Stimulated activated naive CD8-positive, alpha-beta T cell treated with anti-CD3 and anti-CD28 coated beads, Interleukin-15, Interleukin-2, amounts not matched to agents 100 ng/mL and 50 ng/mL, for 24 hours (primary cell): ENCODE results near the gene CCDC6.
A peak's percentile ranks its signal among the peaks of the same experiment; 100 is the strongest.
"Not testable (repeated sequence)": the region's sequence is repeated elsewhere in the genome, so short reads cannot be mapped to it uniquely, and the experiment has no call there.

Experiments used
- H3K27ac Mint-ChIP-seq: one replicate; pipeline ENCODE4 v1.8.0; 2021; ENCODE audit warnings: mild to moderate bottlenecking, mixed read lengths
- H3K27me3 Mint-ChIP-seq: one replicate; pipeline ENCODE4 v1.8.0; 2021; ENCODE audit warnings: mixed read lengths
- H3K36me3 Mint-ChIP-seq: one replicate; pipeline ENCODE4 v1.8.0; 2021; ENCODE audit warnings: low read depth, mixed read lengths
- H3K4me1 Mint-ChIP-seq: one replicate; pipeline ENCODE4 v1.8.0; 2021; ENCODE audit warnings: low read depth, mixed read lengths
- H3K4me3 Mint-ChIP-seq: one replicate; pipeline ENCODE4 v1.8.0; 2021; ENCODE audit warnings: mild to moderate bottlenecking, mixed read lengths
- H3K9me3 Mint-ChIP-seq: one replicate; pipeline ENCODE4 v1.8.0; 2021; ENCODE audit warnings: mixed read lengths

The CCDC6 gene

DNA sequence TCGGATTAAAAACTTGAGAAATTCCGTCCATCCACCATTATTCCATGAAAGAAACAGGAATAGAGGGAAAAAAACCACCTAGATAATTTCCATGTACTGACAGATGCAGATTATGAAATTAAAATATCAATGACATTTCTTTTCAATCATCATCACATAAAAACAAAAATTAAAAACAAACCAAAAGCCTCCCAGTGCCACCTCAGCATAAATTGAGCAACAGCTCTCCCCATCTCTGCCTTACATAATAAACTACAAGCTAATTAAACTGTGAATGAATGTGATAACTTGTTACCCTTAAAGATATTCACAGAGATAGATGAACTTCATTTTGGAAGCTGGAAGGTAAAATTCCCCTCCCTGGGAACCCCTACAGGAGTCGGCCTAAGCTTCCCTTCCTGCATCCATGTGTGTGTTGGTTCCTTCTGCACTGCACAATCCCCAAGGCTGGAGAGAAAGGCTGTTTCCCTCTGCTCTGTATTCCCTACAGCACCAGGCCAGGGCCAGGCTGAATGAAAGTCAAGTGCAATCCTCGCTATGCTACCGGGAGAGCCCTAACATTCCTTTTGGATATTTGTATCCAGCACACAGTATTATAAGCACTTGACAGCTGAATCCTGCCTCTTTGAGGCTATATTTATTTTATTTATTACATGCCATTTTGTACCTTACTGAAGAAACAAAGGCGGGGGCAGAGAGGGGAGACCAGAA is 8.1 kb downstream of the CCDC6 start:
- no peaks in the 10 kb centered on the region for H3K9me3 Mint-ChIP-seq
- H3K36me3 Mint-ChIP-seq = peaks cover 69% of the 10 kb centered on the region
- peak overlapping the region; percentile 1 for H3K27ac Mint-ChIP-seq
- no peak overlapping the region for H3K4me3 Mint-ChIP-seq
- no peaks in the 10 kb centered on the region for H3K27me3 Mint-ChIP-seq
- H3K4me1 Mint-ChIP-seq = peaks cover 79% of the 10 kb centered on the region

DNA sequence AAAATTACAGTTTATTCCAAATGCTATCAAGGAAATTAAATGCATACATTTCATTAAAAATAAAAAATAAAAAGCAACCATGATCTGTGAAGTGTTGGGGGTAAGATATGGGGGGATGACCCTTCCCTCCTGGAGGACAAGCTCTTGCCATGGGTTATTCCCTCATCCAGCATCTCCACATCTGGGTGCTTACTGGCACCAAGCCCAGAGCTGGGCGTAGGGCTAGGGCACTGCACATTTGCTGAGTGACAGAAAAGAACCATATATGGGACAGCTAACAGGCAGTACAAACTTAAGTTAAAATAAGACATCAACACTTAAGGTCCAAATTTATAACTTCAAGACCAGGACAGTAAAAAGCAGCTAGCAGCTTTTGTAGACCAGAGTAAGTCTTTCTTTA is 10.2 kb downstream of the CCDC6 start:
- no peaks in the 10 kb centered on the region for H3K9me3 Mint-ChIP-seq
- H3K4me3 Mint-ChIP-seq = no peak overlapping the region
- H3K4me1 Mint-ChIP-seq = peaks cover 83% of the 10 kb centered on the region
- H3K27ac Mint-ChIP-seq = no peak overlapping the region
- H3K36me3 Mint-ChIP-seq = peaks cover 51% of the 10 kb centered on the region
- H3K27me3 Mint-ChIP-seq = no peaks in the 10 kb centered on the region

DNA sequence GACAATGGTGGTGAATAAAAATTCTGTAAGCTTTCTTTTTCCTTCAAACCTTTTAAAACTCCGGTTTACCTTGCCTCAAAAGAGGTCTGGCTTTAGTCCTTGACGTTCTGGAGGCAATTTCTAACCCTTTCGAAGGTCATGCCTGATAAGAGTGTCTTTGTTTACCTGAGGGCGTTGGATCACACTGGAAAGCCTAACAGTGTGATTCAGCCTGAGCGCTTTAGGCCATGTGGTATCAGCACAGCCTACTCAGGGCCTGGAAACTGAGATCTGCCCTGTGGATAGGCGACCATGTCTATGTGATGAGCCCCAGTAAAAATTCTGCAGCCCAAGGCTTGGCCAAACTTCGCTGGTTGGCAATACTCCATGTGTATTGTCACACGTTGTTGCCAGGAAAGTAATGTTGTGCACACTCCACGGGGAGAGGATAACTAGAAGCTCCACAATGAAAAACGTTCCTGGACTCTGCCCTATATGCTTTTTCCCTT is 10.7 kb downstream of the CCDC6 start:
- H3K4me3 Mint-ChIP-seq = no peak overlapping the region
- no peaks in the 10 kb centered on the region for H3K27me3 Mint-ChIP-seq
- H3K4me1 Mint-ChIP-seq = peaks cover 82% of the 10 kb centered on the region
- peaks cover 47% of the 10 kb centered on the region for H3K36me3 Mint-ChIP-seq
- no peaks in the 10 kb centered on the region for H3K9me3 Mint-ChIP-seq
- H3K27ac Mint-ChIP-seq = no peak overlapping the region

DNA sequence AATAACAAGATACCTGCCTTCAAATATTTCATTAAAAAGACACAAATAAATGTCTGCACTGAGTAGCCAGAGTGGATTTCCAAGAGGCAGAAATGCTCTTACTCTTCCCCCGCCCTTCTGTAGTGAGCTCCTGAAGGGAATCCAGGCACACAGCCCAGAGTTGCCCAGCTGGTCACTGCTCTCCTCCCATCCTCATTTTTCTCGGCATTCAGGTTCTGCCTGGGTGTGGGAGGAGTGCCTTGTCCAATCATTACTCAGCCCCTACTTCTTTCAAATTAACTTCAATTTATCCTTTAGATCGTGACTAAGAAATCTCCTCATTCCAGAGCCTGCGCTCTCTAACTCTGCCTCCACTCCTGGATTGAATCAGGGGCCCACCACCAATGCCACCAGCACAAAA is 12.2 kb downstream of the CCDC6 start:
- no peak overlapping the region for H3K4me3 Mint-ChIP-seq
- peaks cover 78% of the 10 kb centered on the region for H3K4me1 Mint-ChIP-seq
- no peaks in the 10 kb centered on the region for H3K9me3 Mint-ChIP-seq
- no peaks in the 10 kb centered on the region for H3K27me3 Mint-ChIP-seq
- H3K36me3 Mint-ChIP-seq = peaks cover 45% of the 10 kb centered on the region
- no peak overlapping the region for H3K27ac Mint-ChIP-seq

DNA sequence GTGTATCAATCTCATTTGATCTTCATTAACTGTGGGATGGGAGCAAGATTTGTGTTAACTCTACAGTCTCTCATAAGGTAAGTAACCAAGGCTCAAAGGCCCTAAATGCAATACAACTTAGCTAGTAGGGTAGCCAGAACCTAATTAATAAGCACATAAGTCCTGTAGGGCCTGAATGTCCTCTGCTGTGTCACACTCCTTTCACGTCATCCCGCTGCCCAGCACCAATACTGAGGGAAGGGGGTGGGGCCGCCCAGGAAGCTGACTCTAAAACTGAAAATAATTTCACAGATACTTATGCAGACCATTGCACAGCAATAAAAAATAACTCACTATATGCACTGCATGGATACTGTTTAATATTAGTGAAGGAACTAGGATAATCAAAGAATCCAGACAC is 13.7 kb downstream of the CCDC6 start:
- Mint-ChIP-seq H3K27ac (no peak overlapping the region), H3K36me3 (peaks cover 42% of the 10 kb centered on the region), H3K4me3 (no peak overlapping the region), H3K4me1 (peaks cover 79% of the 10 kb centered on the region), H3K27me3 (no peaks in the 10 kb centered on the region), H3K9me3 (no peaks in the 10 kb centered on the region)

DNA sequence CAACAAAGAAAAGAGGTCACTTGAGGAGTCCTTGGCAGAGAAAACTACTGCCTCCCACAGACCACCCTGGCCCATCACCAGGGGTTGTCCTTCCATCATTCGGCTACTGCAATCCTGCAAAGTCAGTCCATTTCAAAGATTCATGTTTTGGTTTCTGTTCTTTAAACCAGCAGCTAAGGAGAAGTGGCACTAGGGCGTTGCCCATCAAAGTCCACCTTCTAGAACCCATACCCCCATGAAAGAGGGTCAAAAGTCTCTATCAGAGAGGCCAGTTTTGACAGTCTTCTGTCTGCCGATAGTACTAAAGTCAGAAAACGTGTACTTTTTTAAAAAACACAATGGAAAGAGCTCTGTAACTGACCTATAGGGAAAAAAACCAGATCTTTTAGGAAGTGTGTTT is 14.4 kb downstream of the CCDC6 start:
- Mint-ChIP-seq H3K9me3 (no peaks in the 10 kb centered on the region), H3K4me1 (peaks cover 83% of the 10 kb centered on the region), H3K27me3 (no peaks in the 10 kb centered on the region), H3K4me3 (no peak overlapping the region), H3K36me3 (peaks cover 38% of the 10 kb centered on the region), H3K27ac (no peak overlapping the region)

DNA sequence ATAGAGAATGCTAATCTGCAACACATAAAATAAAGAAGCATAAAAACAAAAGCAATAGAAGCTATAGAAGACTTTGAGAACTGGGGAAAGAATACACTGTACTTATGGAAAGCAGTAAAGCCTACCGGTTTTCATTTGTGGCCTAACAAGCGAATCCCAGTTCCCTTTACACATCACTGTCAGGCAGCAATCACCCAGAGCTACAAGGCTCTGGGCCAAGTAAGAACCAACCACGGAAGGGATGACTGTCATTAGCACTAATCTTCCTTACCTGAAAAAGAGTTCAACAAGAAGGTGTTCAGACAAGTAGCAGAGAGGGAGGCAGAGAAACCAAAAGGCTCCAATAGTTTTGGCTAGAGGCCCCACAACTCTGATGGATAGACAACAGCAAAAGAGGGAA is 15.0 kb downstream of the CCDC6 start:
- Mint-ChIP-seq H3K4me1 (peaks cover 83% of the 10 kb centered on the region), H3K9me3 (no peaks in the 10 kb centered on the region), H3K27me3 (no peaks in the 10 kb centered on the region), H3K36me3 (peaks cover 34% of the 10 kb centered on the region), H3K27ac (peak overlapping the region; percentile 4), H3K4me3 (no peak overlapping the region)

DNA sequence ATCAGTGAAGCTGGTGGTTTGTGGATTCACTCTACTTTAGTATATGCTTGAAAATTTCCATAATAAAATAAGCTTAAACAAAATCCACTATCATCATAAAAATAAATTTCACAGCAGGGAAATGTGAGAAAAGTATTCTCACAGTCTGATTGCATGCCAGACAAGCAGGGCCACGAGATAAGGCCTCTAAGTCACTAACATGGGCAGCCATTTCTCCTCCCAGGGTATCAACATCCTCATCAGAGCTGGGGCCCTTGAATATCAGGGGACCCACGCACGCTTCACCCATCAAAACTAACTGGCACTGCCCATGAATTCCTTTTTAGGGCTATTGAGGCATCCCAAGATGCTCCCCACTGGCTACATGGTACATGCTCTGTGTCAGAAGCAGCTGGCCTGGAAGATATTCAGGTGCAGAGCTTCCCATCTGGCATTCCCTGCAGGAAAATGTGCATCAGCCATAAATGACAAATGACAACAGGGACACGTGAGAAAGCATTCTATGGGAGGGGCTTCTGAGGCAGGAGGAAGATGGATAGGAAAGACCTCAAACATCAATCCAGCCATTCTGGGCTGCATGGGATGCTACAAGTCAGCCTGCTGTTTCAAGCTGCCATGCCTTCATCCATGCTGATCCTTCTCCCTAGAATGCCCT is 17.4 kb downstream of the CCDC6 start:
- Mint-ChIP-seq H3K4me1 (peaks cover 93% of the 10 kb centered on the region), H3K36me3 (peaks cover 34% of the 10 kb centered on the region), H3K4me3 (no peak overlapping the region), H3K27ac (no peak overlapping the region), H3K27me3 (no peaks in the 10 kb centered on the region), H3K9me3 (no peaks in the 10 kb centered on the region)

DNA sequence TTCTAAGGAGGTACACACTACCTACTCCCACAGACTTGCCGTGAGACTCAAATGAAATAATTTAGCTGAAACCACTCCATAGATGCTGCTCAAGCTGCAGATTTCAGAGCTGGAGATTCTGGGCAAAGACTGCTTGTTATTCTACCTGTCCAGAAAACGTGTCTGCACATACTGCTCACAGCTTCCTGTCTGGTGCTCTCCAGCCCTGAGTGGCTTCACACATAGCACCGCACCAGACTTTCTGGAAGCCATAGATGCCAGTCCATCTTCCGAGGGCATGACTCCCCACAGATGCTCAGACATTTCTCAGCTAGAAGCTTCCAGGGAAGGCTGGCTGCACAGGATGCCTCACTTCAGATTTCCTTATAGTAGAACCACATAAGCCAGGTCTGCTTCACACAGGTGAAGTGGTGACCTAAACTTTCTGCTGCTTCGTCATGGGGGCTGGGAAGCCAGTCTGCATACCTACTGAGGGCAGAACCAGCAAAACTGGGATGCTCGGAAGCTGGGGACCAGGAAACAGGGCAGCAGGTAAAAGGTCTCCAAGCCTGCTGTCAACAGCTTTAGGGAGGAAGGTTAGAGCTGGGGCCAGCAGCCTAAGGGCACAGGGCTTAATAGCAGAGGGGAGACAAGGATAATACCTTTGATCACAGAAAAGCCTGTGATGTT is 18.2 kb downstream of the CCDC6 start:
- Mint-ChIP-seq H3K4me3 (no peak overlapping the region), H3K27me3 (no peaks in the 10 kb centered on the region), H3K27ac (peak overlapping the region; percentile 62), H3K9me3 (no peaks in the 10 kb centered on the region), H3K4me1 (peaks cover 95% of the 10 kb centered on the region), H3K36me3 (peaks cover 34% of the 10 kb centered on the region)

DNA sequence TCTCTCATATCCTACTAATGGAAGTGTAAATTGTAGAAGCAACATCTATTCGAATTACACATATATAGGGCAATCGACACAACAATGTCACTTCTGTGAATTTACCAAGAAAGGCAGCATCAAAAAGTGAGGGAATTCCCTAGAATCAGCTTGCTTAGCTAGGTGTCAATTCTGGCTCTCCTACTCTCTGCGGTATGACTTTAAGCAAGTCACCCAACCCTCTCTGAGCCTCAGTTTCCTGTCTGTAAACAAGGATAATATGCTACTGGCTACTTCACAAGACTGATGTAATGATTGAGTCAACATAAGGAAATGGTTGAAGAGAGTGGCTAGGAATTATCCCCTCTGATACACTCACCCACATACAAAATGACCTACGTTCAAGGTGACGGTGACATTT is 19.4 kb downstream of the CCDC6 start:
- Mint-ChIP-seq H3K27ac (peak overlapping the region; percentile 73), H3K9me3 (no peaks in the 10 kb centered on the region), H3K4me3 (peak overlapping the region; percentile 33), H3K36me3 (peaks cover 36% of the 10 kb centered on the region), H3K4me1 (peaks cover 87% of the 10 kb centered on the region), H3K27me3 (no peaks in the 10 kb centered on the region)

DNA sequence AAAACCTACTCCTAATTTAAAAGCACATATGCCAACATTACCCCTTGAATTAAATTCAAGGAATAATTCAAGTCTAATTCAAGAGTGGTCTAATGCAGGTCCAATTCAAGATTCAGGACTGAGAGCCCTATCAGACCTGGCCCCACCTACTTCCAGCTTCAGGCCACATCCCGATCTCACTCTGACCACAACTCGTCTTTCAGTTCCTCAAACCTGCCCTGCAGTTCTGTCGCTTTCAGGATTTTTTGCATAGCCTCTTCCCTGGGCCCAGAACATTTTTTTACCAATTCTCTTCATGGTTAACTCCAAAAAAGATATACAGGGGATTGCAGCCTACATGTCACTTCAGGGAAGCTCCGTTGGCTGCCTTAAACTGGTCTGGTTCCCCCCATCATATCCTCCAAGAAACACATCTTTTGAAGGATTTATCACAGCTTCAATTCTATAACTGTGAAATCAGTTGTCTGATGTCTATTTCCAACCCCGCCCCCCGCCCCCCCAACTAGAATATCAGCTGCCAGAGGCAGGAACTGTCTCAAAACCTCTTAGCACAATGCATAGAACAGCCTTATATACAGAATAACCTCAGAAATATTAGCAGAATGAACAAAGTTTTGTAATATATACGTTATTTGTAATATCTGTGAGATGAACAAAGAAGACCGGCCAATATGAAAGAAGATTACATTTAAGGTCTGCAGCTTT is 20.8 kb downstream of the CCDC6 start:
- no peaks in the 10 kb centered on the region for H3K9me3 Mint-ChIP-seq
- H3K27me3 Mint-ChIP-seq = no peaks in the 10 kb centered on the region
- peak overlapping the region; percentile 66 for H3K27ac Mint-ChIP-seq
- peaks cover 87% of the 10 kb centered on the region for H3K4me1 Mint-ChIP-seq
- peak overlapping the region; percentile 35 for H3K4me3 Mint-ChIP-seq
- H3K36me3 Mint-ChIP-seq = peaks cover 41% of the 10 kb centered on the region

DNA sequence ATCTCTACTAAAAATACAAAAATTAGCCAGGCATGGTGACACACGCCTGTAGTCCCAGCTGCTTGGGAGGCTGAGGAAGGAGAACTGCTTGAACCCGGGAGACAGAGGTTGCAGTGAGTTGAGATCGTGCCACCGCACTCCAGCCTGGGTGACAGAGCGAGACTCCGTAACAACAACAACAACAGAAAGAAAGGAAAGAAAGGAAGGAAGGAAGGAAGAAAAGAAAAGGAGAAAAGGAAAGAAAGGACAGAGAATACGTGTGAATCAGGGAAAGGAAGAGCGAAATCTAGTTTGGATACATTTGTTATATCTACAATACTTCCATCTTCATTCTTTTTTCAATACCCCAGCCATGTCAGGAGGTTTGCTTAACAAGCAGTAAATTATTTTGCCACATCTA is 21.5 kb downstream of the CCDC6 start:
- Mint-ChIP-seq H3K4me3 (peak overlapping the region; percentile 0), H3K27ac (peak overlapping the region; percentile 66), H3K4me1 (peaks cover 88% of the 10 kb centered on the region), H3K36me3 (peaks cover 36% of the 10 kb centered on the region)
- H3K27me3 Mint-ChIP-seq, H3K9me3 Mint-ChIP-seq: not testable (repeated sequence)

DNA sequence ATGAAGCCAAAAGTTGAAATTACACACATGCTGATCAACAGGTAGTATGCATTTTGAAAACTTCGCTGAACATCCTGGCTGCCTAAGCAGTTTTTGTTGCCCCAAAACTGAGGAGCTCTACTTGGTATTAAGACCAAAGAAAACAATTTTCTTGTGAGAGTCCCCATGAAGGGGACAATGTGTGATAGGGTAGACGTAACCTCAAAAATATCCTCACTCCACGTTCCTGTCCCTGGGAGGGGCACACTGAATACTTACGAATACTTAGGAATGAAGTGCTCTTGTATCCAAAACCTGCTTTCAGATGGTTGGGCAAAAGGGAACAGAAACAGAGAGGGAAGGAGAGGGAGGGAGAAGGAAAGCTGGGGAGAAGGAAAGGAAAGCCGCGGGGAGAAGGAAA is 24.7 kb downstream of the CCDC6 start:
- Mint-ChIP-seq H3K36me3 (peaks cover 43% of the 10 kb centered on the region), H3K9me3 (no peaks in the 10 kb centered on the region), H3K4me1 (peaks cover 91% of the 10 kb centered on the region), H3K4me3 (peak overlapping the region; percentile 65), H3K27ac (peak overlapping the region; percentile 93), H3K27me3 (no peaks in the 10 kb centered on the region)

DNA sequence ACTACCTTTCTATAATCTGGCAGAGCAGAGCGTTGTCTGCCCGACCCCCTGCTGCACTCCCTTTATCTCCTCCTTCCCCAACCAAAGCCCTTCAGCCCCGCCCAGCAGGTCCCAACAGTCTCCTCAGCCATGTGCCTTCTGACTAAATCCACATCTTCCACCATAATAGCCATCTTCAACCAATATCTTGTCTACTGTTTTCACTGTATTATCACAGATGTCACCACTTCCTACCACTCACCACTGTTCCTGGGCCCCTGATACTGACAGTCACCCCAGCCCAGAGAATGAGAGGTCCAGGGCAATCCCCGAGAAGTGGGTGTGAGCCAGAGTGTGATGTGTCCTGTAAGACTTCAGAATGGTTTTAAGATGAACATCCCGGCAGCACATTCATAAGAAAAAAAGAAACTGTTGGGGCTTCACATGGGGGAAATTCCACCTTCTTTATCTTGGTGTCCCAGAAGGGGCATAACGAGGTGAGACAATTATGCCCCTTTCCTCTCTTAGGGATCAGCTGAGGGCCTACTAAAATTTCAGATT is 25.3 kb downstream of the CCDC6 start:
- peak overlapping the region; percentile 65 for H3K4me3 Mint-ChIP-seq
- peak overlapping the region; percentile 93 for H3K27ac Mint-ChIP-seq
- peaks cover 49% of the 10 kb centered on the region for H3K36me3 Mint-ChIP-seq
- H3K27me3 Mint-ChIP-seq = no peaks in the 10 kb centered on the region
- H3K9me3 Mint-ChIP-seq = no peaks in the 10 kb centered on the region
- H3K4me1 Mint-ChIP-seq = peaks cover 91% of the 10 kb centered on the region
